ENCODE measurements around the gene TBC1D25.

The TBC1D25 gene

GRCh38 chrX:48496660-48497059 is 42.9 kb upstream of the TBC1D25 start:
- TF ChIP-seq, protein P1, sequence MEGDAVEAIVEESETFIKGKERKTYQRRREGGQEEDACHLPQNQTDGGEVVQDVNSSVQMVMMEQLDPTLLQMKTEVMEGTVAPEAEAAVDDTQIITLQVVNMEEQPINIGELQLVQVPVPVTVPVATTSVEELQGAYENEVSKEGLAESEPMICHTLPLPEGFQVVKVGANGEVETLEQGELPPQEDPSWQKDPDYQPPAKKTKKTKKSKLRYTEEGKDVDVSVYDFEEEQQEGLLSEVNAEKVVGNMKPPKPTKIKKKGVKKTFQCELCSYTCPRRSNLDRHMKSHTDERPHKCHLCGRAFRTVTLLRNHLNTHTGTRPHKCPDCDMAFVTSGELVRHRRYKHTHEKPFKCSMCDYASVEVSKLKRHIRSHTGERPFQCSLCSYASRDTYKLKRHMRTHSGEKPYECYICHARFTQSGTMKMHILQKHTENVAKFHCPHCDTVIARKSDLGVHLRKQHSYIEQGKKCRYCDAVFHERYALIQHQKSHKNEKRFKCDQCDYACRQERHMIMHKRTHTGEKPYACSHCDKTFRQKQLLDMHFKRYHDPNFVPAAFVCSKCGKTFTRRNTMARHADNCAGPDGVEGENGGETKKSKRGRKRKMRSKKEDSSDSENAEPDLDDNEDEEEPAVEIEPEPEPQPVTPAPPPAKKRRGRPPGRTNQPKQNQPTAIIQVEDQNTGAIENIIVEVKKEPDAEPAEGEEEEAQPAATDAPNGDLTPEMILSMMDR (conservative IDR thresholded peaks at IDR 0.05; ENCODE audit: low read depth, low read length): no peak
- no peak overlapping the region for H3K4me3 ChIP-seq (ENCODE audit: low read depth, low read length)
- peak; percentile 21 for DNase-seq (ENCODE audit: low read depth)

DNA sequence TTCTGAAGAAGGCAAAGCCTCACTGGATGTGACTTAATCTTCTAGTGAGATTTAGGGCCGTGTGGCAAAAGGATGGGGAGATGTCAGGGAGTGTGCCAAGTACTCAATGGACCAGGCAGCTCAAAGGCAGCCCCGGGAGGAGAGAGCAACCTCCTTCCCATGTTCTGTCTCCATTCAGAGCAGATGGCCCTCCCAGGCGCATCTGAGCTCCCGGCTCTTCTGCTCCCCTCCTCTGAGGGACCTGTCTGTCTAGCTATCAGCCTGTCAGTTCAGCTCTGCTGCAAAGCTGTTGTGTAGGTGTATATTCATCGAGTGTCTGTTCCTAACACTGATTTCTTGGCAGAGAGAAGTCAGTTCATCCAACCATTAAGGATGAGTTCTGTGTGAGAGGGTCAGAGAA is 41.6 kb upstream of the TBC1D25 start:
- H3K4me3 ChIP-seq (ENCODE audit: low read depth, low read length): no peak overlapping the region
- TF ChIP-seq, protein P1 (conservative IDR thresholded peaks at IDR 0.05; ENCODE audit: low read depth, low read length): no peak
- no peak for DNase-seq (ENCODE audit: low read depth)

- TF ChIP-seq, protein P1 (conservative IDR thresholded peaks at IDR 0.05; ENCODE audit: low read depth, low read length): no peak
- H3K4me3 ChIP-seq (ENCODE audit: low read depth, low read length): no peak overlapping the region
- DNase-seq (ENCODE audit: low read depth): peak; percentile 42
Measured at GRCh38 chrX:48498374-48498809, 41.1 kb upstream of the TBC1D25 start.

- no peak for DNase-seq (ENCODE audit: low read depth)
- H3K4me3 ChIP-seq (ENCODE audit: low read depth, low read length): no peak overlapping the region
- TF ChIP-seq, protein P1 (conservative IDR thresholded peaks at IDR 0.05; ENCODE audit: low read depth, low read length): no peak
Measured at GRCh38 chrX:48504261-48504660, 35.3 kb upstream of the TBC1D25 start.

DNA sequence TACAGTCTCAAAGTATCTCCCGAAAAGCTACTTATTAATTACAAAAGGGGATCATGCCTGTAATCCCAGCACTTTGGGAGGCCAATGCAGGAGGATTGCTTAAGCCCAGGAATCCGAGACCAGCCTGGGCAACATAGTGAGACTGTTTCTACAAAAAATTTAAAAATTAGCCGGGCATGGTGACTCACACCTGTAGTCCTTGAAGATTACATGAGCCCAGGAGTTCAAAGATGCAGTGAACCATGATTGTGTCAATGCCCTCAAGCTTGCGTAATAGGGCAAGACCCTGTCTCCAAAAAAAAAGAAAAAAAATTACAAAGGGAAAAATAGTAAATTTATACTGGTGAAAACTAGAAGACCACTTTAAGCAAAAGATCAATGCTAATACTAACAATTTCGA is 34.0 kb upstream of the TBC1D25 start:
- DNase-seq (ENCODE audit: low read depth): no peak
- no peak overlapping the region for H3K4me3 ChIP-seq (ENCODE audit: low read depth, low read length)
- TF ChIP-seq, protein P1 (conservative IDR thresholded peaks at IDR 0.05; ENCODE audit: low read depth, low read length): no peak

GRCh38 chrX:48507246-48507645 is 32.3 kb upstream of the TBC1D25 start:
- no peak for DNase-seq (ENCODE audit: low read depth)
- no peak overlapping the region for H3K4me3 ChIP-seq (ENCODE audit: low read depth, low read length)
- TF ChIP-seq, protein P1 (conservative IDR thresholded peaks at IDR 0.05; ENCODE audit: low read depth, low read length): no peak

DNA sequence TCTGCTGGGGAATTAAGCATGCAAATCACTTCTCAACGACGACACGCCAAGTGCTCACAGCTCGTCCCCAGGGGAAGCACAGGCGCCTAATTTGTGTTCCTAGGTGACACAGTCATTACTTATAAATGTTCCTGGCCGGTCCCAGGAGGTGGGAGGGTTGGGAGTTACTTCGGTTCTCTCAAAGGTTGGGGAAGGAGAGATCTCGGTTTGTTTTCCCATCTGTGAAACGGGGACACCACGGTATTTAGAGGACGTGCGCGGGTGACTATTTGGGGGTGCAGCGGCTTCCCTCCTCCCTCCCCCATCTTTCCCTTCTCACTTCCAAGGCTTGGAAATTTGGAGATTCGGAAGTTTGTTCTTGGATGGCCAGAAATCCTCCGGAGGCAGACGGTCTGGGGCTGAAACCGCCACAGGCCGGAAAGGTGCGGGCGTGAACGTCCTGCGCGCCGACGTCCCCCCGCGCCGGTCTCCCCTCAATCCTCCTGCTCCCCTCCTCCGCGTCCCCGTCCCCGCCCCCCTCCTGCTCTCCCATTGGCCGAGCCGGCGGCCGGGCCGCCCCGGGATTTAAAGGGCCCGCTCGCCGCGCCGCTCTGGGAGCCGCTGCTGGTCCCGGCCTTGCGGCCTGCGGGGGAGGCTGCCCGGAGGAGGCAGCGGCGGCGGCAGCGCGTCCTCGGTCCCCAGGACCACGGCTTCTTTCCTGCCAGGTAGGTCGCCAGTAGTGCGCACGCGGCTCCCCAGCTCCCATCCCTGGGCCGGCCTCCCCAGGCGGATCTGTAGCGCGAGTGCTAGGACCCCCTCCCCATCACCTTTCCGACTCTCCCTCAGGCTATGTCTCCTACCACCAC is 30.9 kb upstream of the TBC1D25 start, which contains the start of gene PORCN:
PORCN (plus strand) TSS at position 593 of the 845 bp plus-strand sequence. CDS start 829 bp downstream, outside the sequence.
- TF ChIP-seq, protein P1 (conservative IDR thresholded peaks at IDR 0.05; ENCODE audit: low read depth, low read length): no peak
- peak; percentile 57 for DNase-seq (ENCODE audit: low read depth)

More for the DNA sequence above, 30.9 kb upstream of the TBC1D25 start, which contains the start of gene PORCN:
- peak within 1 kb of the TSS; percentile 77 for H3K4me3 ChIP-seq (ENCODE audit: low read depth, low read length)
